Activated T-helper 1 cell treated with anti-CD3 and anti-CD28 coated beads, Interleukin-12 subunit alpha, Interleukin-12 subunit beta, Interleukin-2, Interleukin-4 antibody, amounts not matched to agents 30 ng/mL and 10 ng/mL and 1 ng/mL, durations not matched to agents 14 hours and 24 hours and 36 hours (primary cell): ENCODE results near the gene AGPAT3. TPM values are rescaled to one million over a fixed set of nuclear protein-coding genes. Genes with fewer than 3 reads are reported as not detected.

Experiments used
- DNase-seq: peaks from one replicate; pipeline ENCODE4 v3.0.0; 2021; ENCODE audit warnings: low spot score
- H3K27ac Mint-ChIP-seq: one replicate; pipeline ENCODE4 v1.8.0; 2021; ENCODE audit warnings: mild to moderate bottlenecking, mixed read lengths
- H3K27me3 Mint-ChIP-seq: one replicate; pipeline ENCODE4 v1.8.0; 2022; ENCODE audit warnings: mild to moderate bottlenecking, moderate library complexity, mixed read lengths; ENCODE audit not compliant: insufficient read depth
- H3K36me3 Mint-ChIP-seq: one replicate; pipeline ENCODE4 v1.8.0; 2021; ENCODE audit warnings: low read depth, mixed read lengths
- H3K4me1 Mint-ChIP-seq: one replicate; pipeline ENCODE4 v1.8.0; 2021; ENCODE audit warnings: low read depth, mixed read lengths
- H3K4me3 Mint-ChIP-seq: one replicate; pipeline ENCODE4 v1.8.0; 2021; ENCODE audit warnings: mild to moderate bottlenecking, moderate library complexity, mixed read lengths
- H3K9me3 Mint-ChIP-seq: one replicate; pipeline ENCODE4 v1.8.0; 2021; ENCODE audit warnings: mixed read lengths
- intact Hi-C: fragments of 100-400 bp; cut with micrococcal nuclease; formaldehyde crosslinking; loops from one replicate; pipeline ENCODE4 v1.15.1; 2024
- total RNA-seq: library from RNA; stranded (reverse); gene quantifications from 2 replicates; pipeline ENCODE4 v1.2.3, GENCODE V29; 2022

The AGPAT3 gene
- total RNA-seq, 1 donor from 2014 or later, result 127 TPM

DNA sequence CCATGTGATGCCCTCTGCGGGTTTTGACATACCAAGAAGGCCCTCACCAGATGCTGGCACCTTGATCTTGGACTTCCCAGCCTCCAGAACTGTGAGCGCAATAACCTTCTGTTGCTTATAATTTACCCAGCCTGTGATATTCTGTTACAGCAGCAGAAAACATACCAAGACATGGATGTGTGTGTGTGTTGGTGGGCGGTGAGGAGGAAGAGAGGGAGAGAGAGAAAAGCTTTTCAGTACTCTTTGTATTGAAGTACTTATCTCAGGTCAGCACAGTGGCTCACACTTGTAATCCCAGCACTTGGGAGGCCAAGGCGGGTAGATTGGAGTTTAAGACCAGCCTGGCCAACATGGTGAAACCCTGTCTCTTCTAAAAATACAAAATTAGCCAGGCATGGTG, 170.2 kb downstream of the AGPAT3 start:
- no peak for DNase-seq
- Mint-ChIP-seq H3K4me3 (no peak overlapping the region), H3K27ac (no peak overlapping the region), H3K4me1 (peaks cover 11% of the 10 kb centered on the region), H3K9me3 (no peaks in the 10 kb centered on the region), H3K36me3 (peaks cover 47% of the 10 kb centered on the region), H3K27me3 (no peaks in the 10 kb centered on the region)
- intact Hi-C loops, result loop anchor here (10.0 kb wide), 1 partner anchor 1020 kb away; no protein-coding TSS in a partner anchor

Other genes with a start within 250 kb of the AGPAT3 start
- gene HSF2BP, start 205.7 kb upstream of the AGPAT3 start, total RNA-seq, result 1.2 TPM in 2 replicates
- 76.8 and 77.8 TPM in 2 replicates for gene RRP1B, start 205.7 kb upstream of the AGPAT3 start, total RNA-seq
- gene PDXK, start 146.1 kb upstream of the AGPAT3 start, total RNA-seq, result 123 and 135 TPM in 2 replicates
- 51.9 and 52.4 TPM in 2 replicates for gene CSTB, start 88.9 kb upstream of the AGPAT3 start, total RNA-seq
- 90.9 and 91.8 TPM in 2 replicates for gene RRP1, start 75.6 kb upstream of the AGPAT3 start, total RNA-seq
- gene TRAPPC10, start 147.1 kb downstream of the AGPAT3 start, total RNA-seq, result 85.5 and 95.3 TPM in 2 replicates
- gene PWP2, start 242.2 kb downstream of the AGPAT3 start, total RNA-seq, result 11.9 and 15.1 TPM in 2 replicates